GM18861 (cell line): Measurements from ENCODE around the gene EMC10.
"Not testable (repeated sequence)": the region's sequence is repeated elsewhere in the genome, so short reads cannot be mapped to it uniquely, and the experiment has no call there.

Source experiments
- ATAC-seq: cut with Tn5 transposase; IDR thresholded peaks from one replicate; pipeline ENCODE4 v1.9.1; 2021; ENCODE audit not compliant: unreplicated experiment

Gene EMC10

GRCh38 chr19:50512999-50513745 lies 36.9 kb downstream of the EMC10 start:
- ATAC-seq, result no peak

- no peak for ATAC-seq
These were observed 37.5 kb downstream of the EMC10 start, which contains the start of gene ASPDH for GRCh38 chr19:50513746-50514345. Gene ASPDH, minus strand, starts transcription at chr19:50513913. Its CDS starts 90 bp downstream, at chr19:50513823.

- ATAC-seq, result no peak
These were observed 38.2 kb downstream of the EMC10 start for GRCh38 chr19:50514346-50515167.

GRCh38 chr19:50515168-50515561 lies 38.9 kb downstream of the EMC10 start:
- ATAC-seq, result no peak

GRCh38 chr19:50516456-50516855 lies 40.1 kb downstream of the EMC10 start:
- ATAC-seq, result no peak

GRCh38 chr19:50516964-50517703 lies 40.8 kb downstream of the EMC10 start:
- no peak for ATAC-seq

- ATAC-seq, result no peak
These were observed 41.4 kb downstream of the EMC10 start for GRCh38 chr19:50517704-50518075.

GRCh38 chr19:50518091-50519005 lies 42.0 kb downstream of the EMC10 start:
- ATAC-seq, result no peak

- no peak for ATAC-seq
These were observed 42.8 kb downstream of the EMC10 start for GRCh38 chr19:50519006-50519575.

- no peak for ATAC-seq
These were observed 44.6 kb downstream of the EMC10 start for GRCh38 chr19:50520822-50521465.

GRCh38 chr19:50522881-50523280 lies 46.6 kb downstream of the EMC10 start:
- no peak for ATAC-seq

- not testable (repeated sequence) for ATAC-seq
These were observed 51.7 kb downstream of the EMC10 start for GRCh38 chr19:50528052-50528451.

- no peak for ATAC-seq
These were observed 54.9 kb downstream of the EMC10 start for GRCh38 chr19:50531171-50531612.

GRCh38 chr19:50532952-50533351 lies 56.6 kb downstream of the EMC10 start:
- no peak for ATAC-seq

GRCh38 chr19:50534478-50534877 lies 58.2 kb downstream of the EMC10 start:
- no peak for ATAC-seq

- ATAC-seq, result no peak
These were observed 59.4 kb downstream of the EMC10 start for GRCh38 chr19:50535672-50536187.

- ATAC-seq, result no peak
These were observed 60.5 kb downstream of the EMC10 start for GRCh38 chr19:50536662-50537305.

GRCh38 chr19:50537306-50537685 lies 61.0 kb downstream of the EMC10 start:
- ATAC-seq, result no peak
